SK-N-SH (cell line): ENCODE data around the gene CSF2RB. TPM values are rescaled to one million over a fixed set of nuclear protein-coding genes. Genes with fewer than 3 reads are reported as not detected.

Experiments
- CTCF ChIA-PET: fragments of 300-600, 350-600 bp; formaldehyde crosslinking; extraction: SDS; loops from one replicate; lab custom pipeline; 2021; lab: Yijun Ruan, JAX
- POLR2A ChIA-PET: fragments of 350-600 bp; sonication (Branson Sonifier 250); formaldehyde crosslinking; extraction: SDS; loops from one replicate; lab custom pipeline; 2020; ENCODE audit warnings: antibody characterized with exemption, inconsistent platforms; lab: Yijun Ruan, JAX
- DNase-seq: peaks from one replicate; pipeline ENCODE4 v3.0.0; 2012
- H2AFZ ChIP-seq: fragments of 200-600 bp; sonication (generic); 2 replicates; pipeline ENCODE4 v1.8.1; 2016; ENCODE audit warnings: antibody characterized with exemption, mild to moderate bottlenecking, low read depth
- H3F3A ChIP-seq: fragments of 200-600 bp; sonication (generic); replicated peaks from 2 replicates; pipeline ENCODE3; 2016; ENCODE audit warnings: antibody characterized with exemption, mild to moderate bottlenecking; ENCODE audit not compliant: insufficient read depth
- H3K27ac ChIP-seq, 2 experiments: fragments of 200-500 bp in 1 of 2; fragments of 200-600 bp in 1 of 2; sonication (Bioruptor generic) in 1 of 2; sonication (generic), shearing (Covaris generic) in 1 of 2; 2 replicates each; pipeline versions ENCODE4 v1.5.1 to v1.6.1; 2014 to 2016; ENCODE audit warnings: low read depth in 2 of 2, inconsistent platforms in 1 of 2, low read length in 1 of 2, mild to moderate bottlenecking in 1 of 2, mixed read lengths in 1 of 2
- H3K27me3 ChIP-seq: fragments of 200-600 bp; sonication (generic), shearing (Covaris generic); 2 replicates; pipeline ENCODE4 v1.6.1; 2016; ENCODE audit warnings: mixed run types; ENCODE audit not compliant: insufficient read depth
- H3K36me3 ChIP-seq, 2 experiments: fragments of 200-500 bp in 1 of 2; fragments of 200-600 bp in 1 of 2; sonication (Bioruptor generic) in 1 of 2; sonication (generic) in 1 of 2; replicated peaks in 1 of 2; 2 replicates each; pipeline versions ENCODE3 to v1.5.1; 2014 to 2016; ENCODE audit warnings: low read length in 1 of 2, mild to moderate bottlenecking in 1 of 2; ENCODE audit not compliant: insufficient read depth in 2 of 2, control insufficient read depth in 1 of 2
- H3K4me1 ChIP-seq, 2 experiments: fragments of 200-500 bp in 1 of 2; fragments of 200-600 bp in 1 of 2; sonication (Bioruptor generic) in 1 of 2; sonication (generic), shearing (Covaris generic) in 1 of 2; 2 replicates each; pipeline versions ENCODE4 v1.5.1 to v1.6.1; 2014 to 2016; ENCODE audit warnings: low read depth in 1 of 2, low read length in 1 of 2, mixed run types in 1 of 2; ENCODE audit not compliant: insufficient read depth in 2 of 2, control insufficient read depth in 1 of 2
- H3K4me2 ChIP-seq: fragments of 200-600 bp; sonication (generic), shearing (Covaris generic); 2 replicates; pipeline ENCODE4 v1.6.1; 2017; ENCODE audit warnings: mixed run types
- H3K4me3 ChIP-seq, 2 experiments: fragments of 200-500 bp in 1 of 2; fragments of 200-600 bp in 1 of 2; sonication (Bioruptor generic) in 1 of 2; sonication (generic), shearing (Covaris generic) in 1 of 2; 2 replicates each; pipeline versions ENCODE4 v1.5.1 to v1.8.1; 2014 to 2016; ENCODE audit warnings: low read depth in 2 of 2, inconsistent platforms in 1 of 2, low read length in 1 of 2, mild to moderate bottlenecking in 1 of 2, mixed read lengths in 1 of 2, moderate library complexity in 1 of 2
- H3K79me2 ChIP-seq: fragments of 200-600 bp; sonication (generic); 2 replicates; pipeline ENCODE4 v1.8.1; 2017; ENCODE audit warnings: mild to moderate bottlenecking; ENCODE audit not compliant: insufficient read depth
- H3K9ac ChIP-seq: fragments of 200-600 bp; sonication (generic); 2 replicates; pipeline ENCODE4 v1.6.1; 2017; ENCODE audit warnings: mixed run types
- H3K9me2 ChIP-seq: fragments of 200-600 bp; sonication (generic); 2 replicates; pipeline ENCODE4 v1.6.1; 2017; ENCODE audit warnings: mixed run types
- H3K9me3 ChIP-seq: fragments of 200-600 bp; sonication (generic); 2 replicates; pipeline ENCODE4 v1.6.1; 2017; ENCODE audit warnings: mixed run types, mild to moderate bottlenecking, moderate library complexity
- H4K20me1 ChIP-seq: fragments of 200-600 bp; sonication (generic); 2 replicates; pipeline ENCODE4 v1.6.1; 2017; ENCODE audit warnings: mild to moderate bottlenecking, mixed run types; ENCODE audit not compliant: insufficient read depth
- CTCF ChIP-seq: fragments of 200-600 bp; sonication (generic); IDR thresholded peaks from 2 replicates; pipeline ENCODE4 v1.6.1; 2017; ENCODE audit warnings: antibody characterized with exemption, mild to moderate bottlenecking, moderate library complexity
- EZH2phosphoT487 ChIP-seq: fragments of 200-600 bp; sonication (generic); IDR thresholded peaks from 2 replicates; pipeline ENCODE4 v1.6.1; 2017; ENCODE audit warnings: low read depth, mixed run types, mild to moderate bottlenecking, antibody characterized with exemption, moderate library complexity, borderline replicate concordance
- FOXJ3 ChIP-seq: sonication (generic); formaldehyde crosslinking; IDR thresholded peaks from 2 replicates; pipeline ENCODE4 v1.5.1; 2020; ENCODE audit warnings: mild to moderate bottlenecking, missing genetic modification reagents
- MAX ChIP-seq: IDR thresholded peaks from 2 replicates; pipeline ENCODE4 v1.4.0; 2012; ENCODE audit warnings: low read depth
- PBX3 ChIP-seq: IDR thresholded peaks from 2 replicates; pipeline ENCODE4; 2012
- POLR2AphosphoS5 ChIP-seq: IDR thresholded peaks from 2 replicates; pipeline ENCODE4 v1.6.1; 2012; ENCODE audit warnings: low read depth, low read length
- RAD21 ChIP-seq: IDR thresholded peaks from 2 replicates; pipeline ENCODE4 v1.6.1; 2012; ENCODE audit warnings: mild to moderate bottlenecking, low read length
- SMC3 ChIP-seq: IDR thresholded peaks from 2 replicates; pipeline ENCODE4 v1.6.1; 2012; ENCODE audit warnings: low read depth, low read length, improper control_type of control experiment
- TAF1 ChIP-seq: IDR thresholded peaks from 2 replicates; pipeline ENCODE4 v1.6.1; 2012; ENCODE audit warnings: low read depth, mild to moderate bottlenecking, low read length, moderate library complexity, borderline replicate concordance
- WGBS: methylation state at CpG from one replicate; pipeline ENCODE4 v1.1.6; 2017; ENCODE audit warnings: low lambda C conversion rate; 5-methylcytosine and 5-hydroxymethylcytosine counted together
- polyA plus RNA-seq, 3 experiments: library from polyadenylated mRNA; depleted of rRNA; stranded (reverse); fragments of >200 nt; gene quantifications; 2 replicates each; pipeline ENCODE4 v1.2.3, GENCODE V29; 2012

Gene CSF2RB
- polyA plus RNA-seq, 1 of the 3 experiments (the other 2 are of a cell fraction) = not detected

- Histone ChIP-seq H3K27ac (no peak overlapping the region), H3K9me2 (no peaks in the 10 kb centered on the region), H3K27me3 (no peaks in the 10 kb centered on the region; the same call in 1 of the 2 replicates), H3K36me3 (no peaks in the 10 kb centered on the region), H3K4me1 (no peaks in the 10 kb centered on the region; a peak in 1 of 4 replicates), H3F3A (no peaks in the 10 kb centered on the region), H2AFZ (no peak overlapping the region), H3K9ac (no peak overlapping the region), H4K20me1 (no peaks in the 10 kb centered on the region), H3K79me2 (no peaks in the 10 kb centered on the region), H3K4me2 (no peak overlapping the region)
- DNase-seq = peak; percentile 14
- WGBS = 69% methylated on average over 11 of the region's 11 CpGs
- TF ChIP-seq RAD21 (no peak), POLR2AphosphoS5 (no peak), SMC3 (no peak), CTCF (no peak)
- TF ChIP-seq, all 33 proteins: peak for 0
- Histone ChIP-seq H3K4me3 (no peak overlapping the region), H3K9me3 (no peaks in the 10 kb centered on the region)
- ChIA-PET POLR2A (interaction anchor here (0.6 kb wide), 1 partner anchor 37 kb away, joined by 3 read pairs; no protein-coding TSS in a partner anchor), CTCF (interaction anchor here (0.7 to 8.6 kb wide), 4 partner anchors 12 to 89 kb away, joined by 3 to 109 read pairs (median 4); no protein-coding TSS in a partner anchor)
These were observed 41.8 kb upstream of the CSF2RB start for GRCh38 chr22:36871669-36872081.

- Histone ChIP-seq H3K79me2 (no peaks in the 10 kb centered on the region), H3K9me3 (no peaks in the 10 kb centered on the region), H3K4me1 (no peaks in the 10 kb centered on the region; a peak in 1 of 4 replicates), H3K9me2 (no peaks in the 10 kb centered on the region), H3K9ac (no peak overlapping the region), H3K27me3 (no peaks in the 10 kb centered on the region; the same call in 1 of the 2 replicates), H3K27ac (no peak overlapping the region), H4K20me1 (no peaks in the 10 kb centered on the region), H3K4me3 (no peak overlapping the region), H3K4me2 (no peak overlapping the region), H3K36me3 (no peaks in the 10 kb centered on the region), H3F3A (no peaks in the 10 kb centered on the region)
- POLR2A ChIA-PET = interaction anchor here (0.6 kb wide), 1 partner anchor 37 kb away, joined by 3 read pairs; no protein-coding TSS in a partner anchor
- CTCF ChIA-PET = interaction anchor here (0.7 to 8.6 kb wide), 3 partner anchors 16 to 90 kb away, joined by 3 to 109 read pairs (median 3); no protein-coding TSS in a partner anchor
- peak; percentile 3 for DNase-seq
- 86% methylated on average over 3 of the region's 3 CpGs for WGBS
- TF ChIP-seq FOXJ3 (CRISPR knock-in tag) (no peak), TAF1 (no peak), PBX3 (no peak), MAX (no peak), EZH2phosphoT487 (no peak)
- TF ChIP-seq, all 33 proteins: peak for 0
- H2AFZ ChIP-seq = no peak overlapping the region
These were observed 41.3 kb upstream of the CSF2RB start for GRCh38 chr22:36872084-36872483.
